Erythroblast (primary cell): ENCODE measurements around the gene CYTH3.
"Not testable (repeated sequence)": the region's sequence is repeated elsewhere in the genome, so short reads cannot be mapped to it uniquely, and the experiment has no call there.

Source experiments
- DNase-seq, 2 experiments: peaks; one replicate each; lab custom pipeline; 2025; lab: John Stamatoyannopoulos, UW
- GATA1 ChIP-seq: IDR thresholded peaks from 2 replicates; pipeline ENCODE4 v1.6.1; 2011; ENCODE audit warnings: low read depth, mild to moderate bottlenecking, control low read depth, low read length, moderate library complexity
- POLR2A ChIP-seq: IDR thresholded peaks from 2 replicates; pipeline ENCODE4 v1.6.1; 2011; ENCODE audit warnings: mild to moderate bottlenecking, low read length

The CYTH3 gene

DNA sequence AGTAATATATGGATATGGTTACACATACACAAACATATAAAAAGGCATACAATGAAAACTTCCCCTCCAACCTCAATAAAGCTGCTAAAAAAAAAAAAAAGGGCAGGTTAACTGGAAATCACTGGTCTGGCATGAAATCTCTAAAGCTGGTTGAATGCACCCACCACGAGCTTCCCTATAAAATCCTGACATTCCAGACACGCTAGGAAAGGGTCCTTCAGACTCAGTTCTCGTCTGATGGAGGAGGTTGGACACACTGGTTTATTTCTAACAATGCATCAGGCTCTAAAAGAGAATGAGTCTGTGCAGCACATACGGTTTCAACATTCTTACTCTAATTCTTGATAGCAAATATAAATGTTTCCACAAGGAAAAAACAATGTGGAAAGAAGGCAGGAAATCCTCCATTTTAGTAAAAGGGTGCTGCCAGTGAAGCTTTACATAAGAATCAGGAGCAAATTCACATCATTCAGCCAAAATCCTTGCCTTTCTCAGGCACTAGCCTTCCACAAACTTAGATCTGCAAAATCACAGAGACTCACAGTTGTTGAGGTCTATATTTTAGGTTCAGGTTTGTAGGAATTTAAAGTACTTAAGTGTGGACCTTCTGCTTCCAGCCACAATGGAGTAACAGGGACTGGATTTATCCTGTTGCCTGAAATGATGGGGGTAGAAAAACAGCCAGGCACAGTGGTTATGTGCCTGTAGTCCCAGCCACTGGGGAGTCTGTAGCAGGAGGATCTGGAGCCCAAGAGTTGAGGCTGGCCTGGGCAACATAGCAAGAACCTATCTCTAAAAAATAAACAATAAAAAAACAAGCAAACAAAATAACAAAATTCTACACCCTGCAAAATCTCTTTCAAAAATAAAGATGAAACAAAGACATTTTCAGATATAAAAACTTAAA lies 73.5 kb downstream of the CYTH3 start:
- no peak for TF ChIP-seq GATA1
- no peak for TF ChIP-seq POLR2A
- no peak for DNase-seq

DNA sequence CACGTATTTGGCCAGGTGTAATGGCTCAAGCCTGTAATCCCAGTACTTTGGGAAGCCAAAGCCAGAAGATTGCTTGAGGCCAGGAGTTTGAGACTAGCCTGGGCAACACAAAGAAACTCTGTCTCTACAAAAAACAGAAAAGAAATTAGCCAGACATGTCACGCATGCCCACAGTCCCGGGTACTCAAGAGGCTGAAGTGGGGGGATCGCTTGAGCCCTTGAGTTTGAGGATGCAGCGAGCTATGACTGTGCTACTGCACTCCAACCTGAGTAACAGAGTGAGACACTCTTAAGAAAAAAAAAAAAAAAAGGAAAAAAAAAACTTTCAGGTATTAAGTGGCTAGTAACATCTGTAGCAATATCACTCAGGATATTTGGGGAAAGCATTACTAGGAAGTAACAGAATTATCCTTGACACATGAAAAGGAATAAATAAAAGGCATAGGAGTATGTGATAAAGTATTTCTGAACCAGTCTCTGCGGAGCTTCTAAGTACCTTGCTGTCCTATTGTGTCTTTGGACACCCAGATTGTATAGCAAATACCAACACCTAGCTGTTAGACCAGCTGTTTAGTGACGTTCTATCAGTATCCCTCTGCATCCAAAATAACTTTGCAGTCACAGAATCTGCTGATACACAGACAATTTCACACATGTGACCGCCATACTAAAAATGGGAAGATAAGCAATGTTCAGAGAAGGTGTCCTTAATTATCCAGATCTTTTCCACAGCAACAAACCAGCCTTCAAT lies 74.4 kb downstream of the CYTH3 start:
- no peak for DNase-seq
- TF ChIP-seq GATA1 (no peak), POLR2A (no peak)

DNA sequence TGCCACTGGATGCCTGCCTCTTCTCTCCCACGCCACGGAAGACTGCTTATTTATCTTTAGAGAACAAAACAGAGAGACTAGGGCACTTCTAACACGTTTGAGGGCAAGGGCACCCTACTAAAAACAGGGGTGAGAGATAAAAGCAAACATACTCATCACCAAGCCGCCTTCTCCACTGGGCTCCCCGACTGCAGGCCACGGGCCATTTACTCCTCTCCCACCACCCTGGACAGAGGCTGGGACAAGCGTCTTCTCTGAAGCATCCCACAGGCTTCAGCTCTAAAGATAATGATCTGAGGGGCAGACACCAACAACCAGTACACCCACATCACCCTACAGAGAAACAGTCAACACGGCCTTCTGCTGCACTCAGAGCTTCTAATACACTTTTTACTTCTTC lies 78.7 kb downstream of the CYTH3 start:
- no peak for TF ChIP-seq POLR2A
- no peak for TF ChIP-seq GATA1
- no peak for DNase-seq

DNA sequence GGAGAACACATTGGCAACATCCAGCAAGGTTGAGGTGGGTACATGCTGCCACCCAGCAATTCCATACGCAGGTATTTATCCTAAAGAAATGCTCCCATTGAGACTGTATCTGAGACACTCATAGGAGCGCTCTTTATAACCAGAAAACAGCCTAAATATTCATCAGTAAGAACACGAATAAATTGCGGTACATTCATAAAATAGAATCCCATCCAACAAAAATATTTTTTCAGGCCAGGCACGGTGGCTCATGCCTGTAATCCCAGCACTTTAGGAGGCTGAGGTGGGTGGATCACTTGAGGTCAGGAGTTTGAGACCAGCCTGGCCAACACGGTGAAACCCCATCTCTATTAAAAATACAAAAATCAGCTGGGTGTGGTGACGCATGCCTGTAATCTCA lies 81.9 kb downstream of the CYTH3 start:
- not testable (repeated sequence) for DNase-seq

DNA sequence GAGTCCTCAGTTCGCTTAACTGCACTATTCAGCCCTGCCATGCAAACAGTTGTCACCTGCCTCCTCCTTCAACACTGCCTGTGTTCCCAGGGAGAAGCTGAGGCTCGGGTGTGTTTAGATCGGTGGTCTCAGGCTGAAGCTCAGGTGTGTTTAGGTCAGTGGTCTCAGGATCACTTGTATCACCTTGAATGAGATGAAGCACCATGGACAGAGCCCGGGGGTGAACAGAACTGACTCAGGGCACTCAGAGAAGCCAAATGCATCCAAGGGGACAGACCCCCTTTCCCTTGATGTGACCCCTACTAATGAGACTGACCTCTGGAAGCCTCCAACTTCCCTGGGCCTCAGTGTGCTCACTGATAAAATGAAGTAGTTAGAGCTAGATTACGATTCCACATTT lies 84.0 kb downstream of the CYTH3 start:
- no peak for DNase-seq
- TF ChIP-seq GATA1 (no peak), POLR2A (no peak)

DNA sequence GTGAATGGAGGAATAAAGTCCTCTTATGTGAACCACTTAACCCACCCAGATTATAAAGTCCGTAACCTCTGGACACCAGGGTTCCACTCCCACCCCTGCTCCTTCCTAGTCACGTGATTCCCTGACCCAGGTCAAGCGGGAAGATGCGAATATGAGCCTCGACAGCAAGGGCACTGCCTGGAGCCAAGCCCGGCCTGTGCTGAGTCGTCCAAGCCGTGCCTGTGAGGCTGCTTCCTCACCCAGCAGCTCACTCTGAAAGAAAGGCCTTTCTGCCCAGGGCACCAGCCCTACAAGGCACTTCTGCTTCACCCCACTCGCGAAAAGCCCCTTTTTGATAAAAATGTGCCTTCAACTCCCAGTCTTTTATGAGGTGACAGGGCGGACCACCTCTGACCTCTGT lies 85.8 kb downstream of the CYTH3 start:
- DNase-seq = no peak
- TF ChIP-seq POLR2A = no peak
- no peak for TF ChIP-seq GATA1

DNA sequence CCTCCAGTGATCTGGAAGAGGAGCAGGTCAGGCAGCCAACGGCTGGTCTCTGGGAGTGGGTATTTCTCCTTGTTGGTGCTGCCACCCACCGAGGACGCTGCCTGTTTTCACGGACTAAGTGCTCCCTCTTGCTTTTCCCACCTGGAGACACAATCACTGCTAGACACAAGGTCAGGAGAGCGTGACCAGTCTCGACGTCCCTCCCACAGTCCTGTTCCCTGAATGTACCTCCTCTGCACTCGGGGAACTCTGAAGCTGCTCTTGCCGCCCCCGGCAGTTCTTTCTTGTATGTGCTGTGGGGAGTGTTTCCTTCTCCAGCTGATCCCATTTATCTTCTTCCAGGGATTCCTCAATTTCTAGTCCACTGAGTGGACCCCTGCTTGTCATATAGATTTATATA lies 89.4 kb downstream of the CYTH3 start:
- DNase-seq = no peak
- no peak for TF ChIP-seq GATA1
- no peak for TF ChIP-seq POLR2A

DNA sequence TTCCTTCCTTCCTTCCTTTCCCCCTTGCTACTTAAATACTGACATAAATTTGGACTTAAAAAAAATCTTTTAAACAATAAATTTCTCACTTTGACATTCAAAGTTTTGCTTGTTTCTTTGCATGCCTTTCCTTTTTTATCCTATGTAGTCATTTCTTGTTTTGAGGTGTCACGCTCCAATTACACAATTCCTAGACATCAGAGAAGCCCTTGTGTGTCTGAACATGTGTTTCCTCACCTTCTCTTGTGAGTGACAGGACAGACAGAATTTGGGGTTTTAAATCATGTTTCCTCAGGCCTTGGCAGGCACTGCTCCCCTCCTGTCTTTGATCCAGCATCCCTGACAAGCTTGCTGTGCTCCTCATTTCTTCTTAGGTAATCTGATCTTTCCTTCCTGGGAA lies 91.3 kb downstream of the CYTH3 start:
- DNase-seq = peak in 1 of 2 experiments; percentile 11
- no peak for TF ChIP-seq GATA1
- TF ChIP-seq POLR2A = no peak

DNA sequence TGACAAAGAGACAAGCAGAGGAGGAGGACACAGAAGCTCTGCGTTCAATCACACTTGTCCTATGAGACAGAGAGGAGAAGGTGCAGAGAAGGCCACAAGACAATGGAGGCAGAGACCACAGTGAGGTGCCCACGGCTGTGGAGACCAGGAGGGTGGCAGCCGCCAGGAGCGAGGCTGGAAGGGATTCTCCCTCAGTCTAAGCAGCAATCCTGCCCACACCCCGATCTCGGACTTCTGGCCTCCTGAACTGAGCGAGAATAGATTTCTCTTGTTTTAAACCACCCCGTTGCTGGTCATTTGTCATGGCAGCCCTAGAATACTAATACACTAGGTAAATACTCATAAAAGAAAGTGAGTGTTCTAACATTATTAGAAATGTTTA lies 92.1 kb downstream of the CYTH3 start:
- no peak for DNase-seq
- TF ChIP-seq GATA1 (no peak), POLR2A (no peak)

DNA sequence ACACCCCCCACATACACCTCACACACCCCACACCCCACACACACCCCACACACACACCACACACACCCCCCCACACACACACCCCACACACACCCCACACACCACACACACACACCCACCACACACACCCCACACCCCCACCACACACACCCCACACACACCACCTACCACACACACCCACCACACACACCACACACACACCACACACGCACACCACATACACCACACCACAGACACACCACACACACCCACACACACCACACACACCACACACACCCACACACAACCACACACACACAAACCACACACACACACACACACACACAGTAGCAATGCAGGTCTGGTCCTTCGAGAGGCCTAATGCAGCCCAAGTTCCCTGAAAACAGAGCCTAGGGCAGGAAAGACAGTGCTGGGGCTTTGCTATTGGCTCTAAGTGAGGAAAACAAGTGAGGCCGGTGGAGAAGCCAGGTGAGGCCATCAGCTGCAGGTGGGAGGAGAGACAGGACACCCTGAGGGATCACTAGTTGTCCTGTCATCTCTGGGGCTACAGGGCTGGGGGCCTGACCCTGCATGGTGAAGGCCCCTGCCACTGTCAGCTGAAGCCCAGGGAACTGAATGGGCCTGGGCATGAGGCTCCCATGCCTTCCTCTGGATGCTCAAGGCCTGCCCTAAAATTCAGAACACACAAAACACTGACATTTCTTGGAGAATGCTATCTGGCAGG lies 92.6 kb downstream of the CYTH3 start:
- TF ChIP-seq POLR2A (no peak), GATA1 (no peak)
- no peak for DNase-seq

DNA sequence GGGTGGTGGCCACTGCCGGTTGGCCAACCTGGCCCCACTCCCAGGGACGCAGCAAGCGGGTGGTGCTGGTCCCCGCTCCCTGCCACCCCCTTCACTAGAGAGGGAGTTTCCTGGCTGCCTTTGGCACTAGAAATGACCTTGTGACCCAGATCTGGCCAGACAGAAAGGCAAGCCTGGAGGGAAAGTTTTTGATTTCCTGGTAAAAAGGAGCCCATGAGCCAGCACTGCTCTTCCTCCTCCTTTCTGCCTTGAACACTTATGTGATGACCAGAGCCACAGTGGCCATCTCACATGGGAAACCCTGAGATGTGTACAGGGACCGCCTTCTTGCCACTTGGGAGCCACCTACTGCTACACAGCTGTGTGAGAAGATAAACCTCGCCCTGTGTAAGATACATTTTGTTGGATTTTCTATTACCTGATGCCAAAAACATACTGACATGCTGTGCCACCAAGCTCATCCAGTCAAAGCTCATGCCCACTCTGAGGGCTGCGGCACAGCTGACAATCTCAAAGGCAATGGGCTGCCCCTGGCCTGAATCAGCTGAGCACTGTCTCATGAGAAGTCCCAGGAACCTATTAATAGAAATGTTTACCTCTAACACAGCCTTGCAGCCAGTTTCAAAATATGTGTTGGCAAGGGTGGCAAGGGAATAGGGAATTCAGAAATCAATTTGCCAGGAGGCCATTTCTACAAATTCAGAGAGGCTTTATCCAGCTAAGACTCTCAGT lies 94.0 kb downstream of the CYTH3 start:
- peak; percentile 71 to 80 for DNase-seq

DNA sequence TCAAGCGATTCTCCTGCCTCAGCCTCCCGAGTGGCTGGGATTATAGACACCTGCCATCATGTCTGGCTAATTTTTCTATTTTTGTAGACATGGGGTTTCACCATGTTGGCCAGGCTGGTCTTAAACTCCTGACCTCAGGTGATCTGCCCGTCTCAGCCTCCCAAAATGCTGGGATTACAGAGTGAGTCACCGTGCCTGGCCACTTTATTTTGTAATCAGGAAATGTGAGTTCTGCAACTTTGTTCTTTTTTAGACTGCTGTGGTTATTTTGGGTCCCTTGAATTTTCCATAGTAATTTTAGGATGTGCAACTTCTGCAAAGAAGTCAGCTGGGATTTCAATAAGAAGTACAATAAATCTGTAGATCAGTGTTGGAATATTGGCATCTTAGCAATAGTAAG lies 96.8 kb downstream of the CYTH3 start:
- DNase-seq = no peak
- TF ChIP-seq GATA1 (no peak), POLR2A (no peak)

More for the DNA sequence above, 94.0 kb downstream of the CYTH3 start:
- TF ChIP-seq GATA1 = no peak
- TF ChIP-seq POLR2A = no peak

DNA sequence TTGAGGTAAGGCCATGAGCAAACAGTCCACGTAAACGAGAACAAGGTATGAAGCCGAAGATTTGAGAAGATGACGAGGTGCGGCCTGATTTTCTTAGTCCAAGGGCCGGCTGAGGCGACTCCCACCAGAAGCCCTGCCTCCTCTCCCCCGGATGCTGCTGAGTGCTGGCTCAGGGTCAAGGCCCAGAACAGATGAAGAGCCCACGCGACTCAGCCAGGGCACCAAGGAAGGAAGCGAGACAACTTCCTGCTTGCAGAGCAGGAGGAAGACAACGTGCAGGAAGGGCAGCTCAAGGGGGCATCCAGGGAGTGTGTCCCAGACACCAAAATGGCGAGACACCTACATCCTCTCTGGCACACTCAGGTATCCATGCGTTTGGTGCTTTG lies 99.5 kb downstream of the CYTH3 start:
- TF ChIP-seq GATA1 (no peak), POLR2A (no peak)
- DNase-seq = no peak
